ENCODE results near the gene DENND4A.
"Not testable (repeated sequence)": the region's sequence is repeated elsewhere in the genome, so short reads cannot be mapped to it uniquely, and the experiment has no call there.

DENND4A gene

DNA sequence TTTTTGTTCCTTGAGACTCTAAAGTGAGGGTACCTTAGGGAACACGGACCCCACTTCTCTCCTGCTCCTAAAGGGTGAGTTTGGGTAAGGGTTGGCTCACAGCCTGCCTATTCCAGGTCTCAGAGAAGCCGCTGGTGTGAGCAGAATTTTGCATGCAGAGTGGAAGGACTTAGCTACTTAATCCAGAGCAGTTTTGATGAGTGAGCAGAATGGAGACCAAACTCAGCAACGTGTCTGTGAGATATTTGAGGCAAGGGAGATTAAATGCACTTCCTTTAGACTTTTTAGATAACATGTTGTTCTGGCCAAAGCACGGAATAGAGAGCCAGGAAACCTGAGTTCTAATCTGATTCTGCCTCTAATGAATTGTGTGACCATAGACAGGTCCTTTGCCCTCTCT is 165.2 kb downstream of the DENND4A start:
- DNase-seq = no peak

GRCh38 chr15:65623103-65623502 is 169.0 kb downstream of the DENND4A start:
- no peak for DNase-seq

DNA sequence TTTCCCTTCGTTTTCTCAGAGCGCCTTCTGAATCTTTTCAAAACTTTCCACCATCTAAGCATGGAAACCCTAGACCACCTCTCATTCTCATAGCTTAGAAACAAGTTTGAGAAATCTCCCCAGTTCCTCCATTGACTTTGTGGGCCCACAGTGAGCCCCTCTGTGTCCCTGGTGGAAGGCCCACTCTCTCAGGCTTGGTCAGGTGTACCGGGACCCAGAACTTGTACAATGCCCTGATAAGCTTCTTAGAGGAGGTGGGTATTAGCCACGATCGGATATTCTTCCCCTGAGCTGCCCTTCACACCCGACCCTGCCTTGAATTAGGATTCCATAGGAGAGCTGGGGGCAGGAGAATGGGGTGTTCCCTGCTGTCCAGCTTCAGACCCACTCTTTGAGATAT is 170.5 kb downstream of the DENND4A start, which contains the start of gene SLC24A1:
Gene SLC24A1 (plus strand): TSS at position 301 of the 400 bp plus-strand sequence. CDS start 2,143 bp downstream, outside the sequence.
- no peak for DNase-seq

GRCh38 chr15:65620833-65621232 is 171.3 kb downstream of the DENND4A start:
- DNase-seq = no peak

DNA sequence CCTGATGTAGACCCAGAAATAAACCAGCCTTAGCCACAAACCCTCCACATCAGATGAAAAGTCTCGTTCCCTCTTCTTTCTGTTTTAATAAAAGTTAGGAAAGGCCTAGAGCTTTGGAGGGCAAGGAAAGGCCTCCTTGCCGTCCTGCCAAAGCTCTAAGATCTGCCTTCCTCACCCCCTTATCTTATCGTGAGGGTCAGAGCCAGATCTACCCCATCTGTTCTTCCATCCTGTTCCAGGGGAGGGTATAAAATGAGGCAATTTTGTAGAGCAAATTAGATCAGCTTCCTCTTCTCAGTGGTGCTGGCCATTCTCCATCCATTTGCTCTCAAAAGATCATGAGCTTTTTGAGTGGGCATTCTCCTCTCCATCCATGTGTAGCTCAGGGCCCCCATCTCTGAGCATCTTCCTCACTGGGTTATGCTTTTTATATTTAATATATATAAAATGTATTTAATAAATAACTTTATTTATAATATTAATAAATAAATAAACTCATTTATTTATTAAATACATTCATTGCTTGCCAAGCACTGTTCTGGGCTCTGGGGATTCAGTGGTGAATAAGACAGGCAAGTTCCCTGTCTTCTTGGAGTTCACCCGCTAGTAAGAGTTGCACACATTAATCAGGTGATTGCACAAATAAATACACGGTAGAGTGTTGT is 172.3 kb downstream of the DENND4A start:
- DNase-seq = no peak

DNA sequence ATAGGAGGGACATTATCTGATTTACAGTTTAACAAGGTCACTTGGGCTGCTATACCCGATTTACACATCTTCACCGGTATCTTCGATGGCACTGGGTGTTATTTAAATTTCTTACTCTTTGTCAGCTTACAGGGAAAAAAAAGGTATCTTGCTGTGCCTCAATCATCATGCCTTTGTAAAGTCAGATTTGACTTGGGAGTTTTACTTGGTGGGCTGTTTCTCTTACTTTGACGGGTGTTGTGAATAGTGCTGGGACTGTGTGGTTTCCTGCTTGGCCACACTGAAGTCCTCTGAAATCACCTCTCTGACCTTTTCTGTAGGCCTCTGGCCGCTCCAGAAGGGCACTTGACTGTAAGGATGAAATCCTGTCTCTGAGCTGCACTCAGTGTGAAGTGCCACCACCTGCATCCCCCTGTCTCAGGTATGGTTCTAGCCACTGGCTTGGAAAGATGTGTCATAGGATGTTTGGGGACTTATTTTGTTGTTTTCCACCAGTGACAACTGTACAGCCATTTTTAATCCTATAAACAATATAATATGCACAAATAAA is 173.5 kb downstream of the DENND4A start:
- no peak for DNase-seq

DNA sequence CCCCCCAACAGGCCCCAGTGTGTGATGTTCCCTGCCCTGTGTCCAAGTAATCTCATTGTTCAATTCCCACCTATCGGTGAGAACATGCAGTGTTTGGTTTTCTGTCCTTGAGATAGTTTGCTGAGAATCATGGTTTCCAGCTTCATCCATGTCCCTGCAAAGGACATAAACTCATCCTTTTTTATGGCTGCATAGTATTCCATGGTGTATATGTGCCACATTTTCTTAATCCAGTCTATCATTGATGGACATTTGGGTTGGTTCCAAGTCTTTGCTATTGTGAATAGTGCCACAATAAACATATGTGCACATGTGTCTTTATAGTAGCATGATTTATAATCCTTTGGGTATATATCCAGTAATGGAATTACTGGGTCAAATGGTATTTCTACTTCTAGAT is 176.2 kb downstream of the DENND4A start:
- not testable (repeated sequence) for DNase-seq

- no peak for DNase-seq
Measured at GRCh38 chr15:65612949-65613744, 178.9 kb downstream of the DENND4A start.

DNA sequence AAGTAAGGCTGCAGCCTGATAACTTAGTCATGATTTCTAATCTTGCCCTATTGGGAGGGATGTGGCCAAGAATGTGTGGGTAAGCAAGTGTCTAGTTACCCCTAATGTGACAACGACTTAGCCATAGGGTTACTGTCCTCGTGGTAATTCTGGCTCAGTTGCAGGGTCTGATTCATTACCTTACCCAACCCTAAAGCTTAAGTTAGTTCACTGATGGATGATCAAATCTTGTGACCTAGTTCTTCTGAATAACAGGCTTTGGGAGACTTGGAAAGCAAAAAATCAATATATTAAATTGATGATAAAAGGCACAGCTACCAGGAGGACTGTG is 179.5 kb downstream of the DENND4A start:
- no peak for DNase-seq

- DNase-seq = no peak
Measured at GRCh38 chr15:65611888-65612615, 180.0 kb downstream of the DENND4A start.

DNA sequence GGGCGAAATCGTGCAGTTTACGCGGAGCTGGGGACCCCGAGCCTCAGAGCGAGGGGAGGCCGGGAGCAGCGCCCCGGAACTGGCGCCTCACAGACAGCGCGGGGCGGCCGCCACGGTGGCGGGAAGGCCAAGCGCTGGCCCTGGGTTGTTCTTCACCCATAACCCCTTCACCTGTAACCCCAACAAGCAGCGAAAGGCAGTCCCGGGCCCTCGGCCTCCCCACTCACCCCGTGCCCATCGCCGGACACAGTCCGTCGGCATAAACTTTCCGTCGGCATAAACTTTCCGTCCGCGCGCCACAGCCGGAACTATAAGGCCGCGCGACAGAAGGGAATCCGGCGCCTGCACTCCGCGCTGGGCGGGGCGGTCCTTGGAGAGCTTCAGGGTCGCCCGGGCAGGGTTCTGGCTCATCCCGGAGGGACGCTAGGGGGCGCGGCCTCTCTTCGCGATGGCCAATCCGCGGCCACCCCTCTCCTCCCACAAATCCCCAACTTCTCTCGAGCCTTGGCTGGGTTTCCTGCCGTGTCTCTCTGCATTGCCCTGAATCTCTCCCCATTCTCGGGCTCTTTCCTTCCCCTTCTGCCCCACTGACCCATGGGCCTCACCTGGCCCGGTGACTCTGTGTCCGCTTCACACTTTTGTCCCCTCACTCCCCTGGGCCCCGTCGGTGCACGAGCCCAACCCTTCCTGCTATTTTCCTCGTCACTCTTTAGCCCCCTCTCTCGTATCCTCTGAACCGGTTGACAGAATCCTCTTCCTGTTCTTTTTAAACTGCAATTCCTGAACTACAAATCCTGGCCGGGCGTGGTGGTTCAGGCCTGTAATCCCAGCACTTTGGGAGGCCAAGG is 181.0 kb downstream of the DENND4A start, which contains the start of gene INTS14:
Gene INTS14 (minus strand): TSS at position 261 of the 848 bp plus-strand sequence. CDS start 3,751 bp downstream, outside the sequence.
- DNase-seq = peak; percentile 98

Measured in NCI-H1105 treated with DMSO at 0.1 percent for 48 hours (cell line).